DMS79 treated with DMSO at 0.1 percent for 48 hours (cell line): ENCODE results near the gene RXFP3.

Source experiments
- DNase-seq: peaks from one replicate; lab custom pipeline; 2025; lab: John Stamatoyannopoulos, UW

RXFP3 gene

GRCh38 chr5:33981408-33982162 lies 45.4 kb downstream of the RXFP3 start:
- DNase-seq = peak; percentile 22

- DNase-seq = no peak
These were observed 48.0 kb downstream of the RXFP3 start for GRCh38 chr5:33984178-33984577.

GRCh38 chr5:33984671-33985124 lies 48.5 kb downstream of the RXFP3 start, which contains the start of gene SLC45A2:
TSS of gene SLC45A2 (minus strand) at chr5:33984693. CDS start at chr5:33984583, 110 bp downstream.
- no peak for DNase-seq

GRCh38 chr5:33985447-33985846 lies 49.3 kb downstream of the RXFP3 start:
- no peak for DNase-seq
